Measurements from ENCODE around the gene ARPC2.

Gene ARPC2

GRCh38 chr2:218291318-218292047 lies 74.5 kb downstream of the ARPC2 start:
- DNase-seq: peak; percentile 37

- peak; percentile 65 for DNase-seq
These were observed 75.3 kb downstream of the ARPC2 start, which contains the start of gene TMBIM1 for GRCh38 chr2:218292048-218293014. Gene TMBIM1 (minus strand): TSS chr2:218292503. CDS start chr2:218282141, 10,362 bp downstream.

GRCh38 chr2:218293715-218294429 lies 76.9 kb downstream of the ARPC2 start:
- no peak for DNase-seq

DNA sequence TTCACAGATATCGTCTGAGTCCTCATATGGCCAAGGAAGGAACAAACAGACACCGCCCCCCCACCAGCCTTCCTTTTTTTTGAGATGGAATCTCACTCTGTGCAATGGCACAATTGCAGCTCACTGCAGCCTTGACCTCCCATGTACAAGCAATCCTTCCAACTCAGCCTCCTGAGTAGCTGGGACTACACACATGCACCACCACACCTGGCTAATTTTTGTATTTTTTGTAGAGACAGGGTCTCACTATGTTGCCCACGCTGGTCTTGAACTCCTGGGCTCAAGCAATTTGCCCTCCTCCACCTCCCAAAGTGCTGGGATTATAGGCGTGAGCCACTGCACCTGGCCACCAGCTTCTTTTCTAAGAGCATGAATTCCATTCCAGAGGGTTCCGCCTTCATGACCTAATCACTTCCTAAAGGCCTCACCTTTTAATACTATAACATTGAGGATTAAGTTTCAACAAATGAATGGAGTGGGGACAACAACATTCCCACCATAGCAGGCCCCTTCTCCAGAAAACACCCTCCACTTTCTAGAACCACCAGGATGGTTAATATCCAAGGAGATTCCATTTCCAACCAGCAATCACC lies 77.5 kb downstream of the ARPC2 start:
- no peak for DNase-seq

- no peak for DNase-seq
These were observed 78.0 kb downstream of the ARPC2 start for GRCh38 chr2:218295029-218295428.

GRCh38 chr2:218296200-218296599 lies 79.2 kb downstream of the ARPC2 start:
- DNase-seq: no peak

DNA sequence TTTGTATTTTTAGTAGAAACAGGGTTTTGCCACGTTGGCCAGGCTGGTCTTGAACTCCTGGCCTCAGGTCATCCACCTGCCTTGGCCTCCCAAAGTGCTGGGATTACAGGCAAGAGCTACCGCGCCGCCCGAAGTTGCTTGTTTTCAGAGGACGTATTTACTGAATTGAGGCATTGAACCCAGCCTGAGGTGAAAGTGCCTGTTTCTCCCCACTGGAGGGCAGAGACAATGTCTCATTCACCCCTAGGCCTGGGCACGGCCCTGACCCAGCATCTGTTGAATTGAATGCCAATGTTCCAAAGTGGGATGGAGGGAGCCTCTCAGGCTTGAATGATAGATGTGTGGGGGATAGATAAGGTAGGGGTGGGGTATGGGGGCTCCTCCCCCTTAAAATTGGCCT lies 79.9 kb downstream of the ARPC2 start:
- DNase-seq: no peak

- DNase-seq: no peak
These were observed 81.4 kb downstream of the ARPC2 start for GRCh38 chr2:218298314-218298875.

- no peak for DNase-seq
These were observed 83.2 kb downstream of the ARPC2 start for GRCh38 chr2:218300141-218300540.

DNA sequence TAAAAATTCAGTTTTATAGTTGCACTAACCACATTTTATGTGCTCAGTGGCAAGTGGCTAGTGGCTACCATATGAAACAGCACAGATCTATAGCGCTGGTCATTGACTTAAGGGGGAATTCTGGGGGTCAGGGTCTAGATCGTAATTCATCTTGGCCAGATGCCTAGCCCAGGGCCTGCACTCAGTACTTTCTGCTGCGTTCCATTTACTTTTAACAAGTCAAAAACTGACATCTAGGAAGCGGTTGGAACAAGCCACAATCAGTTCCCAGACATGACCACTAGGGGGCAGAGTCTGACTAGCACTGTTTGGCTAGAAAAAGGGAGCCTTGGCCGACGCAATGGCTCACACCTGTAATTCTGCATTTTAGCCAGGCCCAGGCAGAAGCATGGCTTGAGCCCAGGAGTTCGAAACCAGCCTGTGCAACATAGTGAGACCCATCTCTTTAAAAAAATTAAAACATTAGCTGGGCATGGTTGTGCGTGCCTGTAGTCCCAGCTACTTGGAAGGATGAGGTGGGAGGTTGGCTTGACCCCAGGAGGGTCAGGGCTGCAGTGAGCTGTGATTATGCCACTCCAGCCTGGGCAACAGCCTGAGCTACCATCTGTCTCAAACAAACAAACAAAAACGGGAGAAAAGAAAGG lies 84.3 kb downstream of the ARPC2 start:
- DNase-seq: peak; percentile 87

Data from GDM1 (cell line).